GM18508 (cell line): Measurements from ENCODE around the gene ADGRL4.
"Not testable (repeated sequence)": the region's sequence is repeated elsewhere in the genome, so short reads cannot be mapped to it uniquely, and the experiment has no call there.

Source experiments
- ATAC-seq: cut with Tn5 transposase; IDR thresholded peaks from one replicate; pipeline ENCODE4 v1.9.1; 2021; ENCODE audit warnings: moderate number of reproducible peaks; ENCODE audit not compliant: insufficient read depth, unreplicated experiment

Gene ADGRL4

DNA sequence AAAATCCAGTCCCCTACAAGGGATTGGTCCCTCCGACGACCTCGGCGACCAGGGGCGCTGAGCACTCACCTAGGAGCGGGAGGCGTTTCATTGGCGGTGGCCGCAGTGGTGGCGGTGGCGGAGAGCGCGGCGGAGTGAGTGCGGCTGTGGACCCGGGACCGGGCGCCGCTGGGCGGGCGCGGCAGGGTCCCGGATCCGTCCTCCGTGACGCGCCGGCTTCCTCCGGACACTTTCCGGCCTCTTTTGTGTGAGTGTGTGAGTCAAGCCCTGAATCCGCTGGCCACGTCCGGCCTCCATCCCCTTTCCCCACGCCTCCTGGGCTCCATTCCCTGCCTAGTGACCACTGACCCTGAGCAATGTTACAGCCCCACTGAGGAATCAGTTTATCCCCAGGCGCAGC is at the start of gene ADGRL4:
TSS of gene ADGRL4 (minus strand) at position 167 of the 400 bp plus-strand sequence. CDS start at position 91, 76 bp downstream.
- ATAC-seq, result no peak

DNA sequence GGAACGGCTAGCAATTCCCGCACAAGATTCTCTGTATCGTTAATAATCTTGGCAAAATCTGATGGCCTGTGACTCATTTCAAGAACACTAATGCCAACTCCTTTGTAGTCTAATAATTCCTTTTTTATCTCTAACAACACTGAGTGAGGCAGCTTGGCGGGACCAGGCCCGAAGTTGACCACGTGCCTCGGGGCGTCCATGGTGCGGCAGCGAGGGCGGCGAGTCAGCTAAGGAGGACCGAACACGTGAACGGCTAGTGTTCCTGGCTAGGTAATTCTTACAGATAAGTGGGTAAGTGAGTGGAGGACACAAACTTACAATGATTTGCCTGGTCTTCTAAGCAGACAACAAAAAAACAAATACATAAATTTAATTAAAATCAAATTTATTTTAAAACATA is 49.3 kb upstream of the ADGRL4 start:
- ATAC-seq, result no peak

DNA sequence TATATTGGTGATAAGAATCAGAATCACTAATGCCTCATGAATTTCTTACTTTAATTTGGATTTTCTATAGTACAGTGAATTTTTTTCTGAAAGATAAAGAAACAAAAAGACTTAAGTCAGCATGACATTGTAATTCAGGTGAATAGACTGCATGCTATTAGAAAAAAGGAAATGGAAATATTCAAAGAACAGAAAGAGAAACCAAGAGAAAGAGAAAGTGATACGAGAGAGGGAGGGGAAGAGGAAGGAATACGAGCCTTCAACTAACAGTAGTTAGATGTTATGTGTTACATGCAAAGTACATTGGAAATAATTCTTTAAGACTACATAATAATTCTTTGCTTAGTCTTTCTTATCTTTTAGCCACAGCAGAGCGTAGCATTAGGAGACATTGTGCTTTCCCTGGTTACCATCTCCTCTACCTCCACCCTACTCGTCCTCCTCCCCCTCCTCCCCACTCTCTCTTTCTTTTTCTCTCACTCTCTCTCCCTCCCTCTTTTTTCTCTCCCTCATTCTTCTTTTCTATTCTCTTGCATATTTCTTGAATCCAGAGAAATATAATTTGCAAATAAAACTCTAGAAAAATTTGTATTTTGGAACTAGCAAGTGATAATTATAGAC is 46.4 kb upstream of the ADGRL4 start:
- peak; percentile 99 for ATAC-seq

DNA sequence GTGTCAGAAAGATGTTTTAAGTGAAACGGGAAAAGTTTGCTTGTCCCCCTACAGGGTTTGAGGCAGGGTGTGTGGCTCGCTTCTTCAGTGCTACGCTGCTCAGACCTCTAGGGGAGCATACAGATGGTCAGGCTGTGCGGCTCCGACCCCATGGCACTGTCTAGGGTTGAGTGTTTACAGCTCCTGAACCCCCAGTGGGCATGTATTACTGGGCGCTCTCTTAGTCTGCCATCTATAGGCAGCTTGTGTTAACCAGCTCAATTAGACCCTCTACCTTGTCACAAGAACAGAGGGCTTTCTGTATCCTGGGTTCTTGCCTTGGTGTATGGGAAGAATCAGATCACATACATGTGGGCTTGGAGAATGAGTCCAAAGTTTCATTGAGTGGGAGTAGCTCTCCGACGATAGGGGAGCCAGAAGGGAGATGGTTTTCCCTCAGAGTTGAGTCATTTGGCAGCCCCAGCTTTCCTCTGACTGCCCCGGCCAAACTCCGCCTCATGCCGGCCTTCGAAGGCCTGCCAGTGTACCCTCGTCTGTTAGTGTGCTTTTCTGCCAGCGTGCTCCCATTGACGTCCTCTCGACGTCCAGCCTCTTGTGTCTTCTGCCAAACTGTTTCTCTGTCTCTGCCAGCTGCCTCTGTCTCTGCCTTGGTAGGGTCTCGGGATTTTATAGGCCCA is 38.6 kb upstream of the ADGRL4 start:
- no peak for ATAC-seq

DNA sequence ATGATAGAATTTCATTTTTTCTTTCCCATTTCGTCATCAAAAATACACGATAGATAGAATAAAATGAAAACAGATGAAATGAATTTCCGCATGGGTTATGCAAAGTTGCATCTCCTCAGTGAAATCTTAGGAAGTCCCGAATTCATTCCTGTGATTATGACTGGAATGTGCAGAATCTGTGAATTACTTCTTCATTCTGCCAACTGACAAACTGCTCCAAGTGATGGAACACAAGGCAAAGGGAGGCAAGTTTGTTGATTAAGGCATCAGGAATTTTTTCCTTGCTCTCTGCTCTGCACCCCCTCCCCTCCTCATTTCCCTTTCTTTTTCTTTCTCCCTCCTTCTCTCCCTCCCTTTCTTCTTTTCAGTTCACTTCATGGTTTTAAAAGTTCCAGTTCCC is 37.0 kb upstream of the ADGRL4 start:
- no peak for ATAC-seq

DNA sequence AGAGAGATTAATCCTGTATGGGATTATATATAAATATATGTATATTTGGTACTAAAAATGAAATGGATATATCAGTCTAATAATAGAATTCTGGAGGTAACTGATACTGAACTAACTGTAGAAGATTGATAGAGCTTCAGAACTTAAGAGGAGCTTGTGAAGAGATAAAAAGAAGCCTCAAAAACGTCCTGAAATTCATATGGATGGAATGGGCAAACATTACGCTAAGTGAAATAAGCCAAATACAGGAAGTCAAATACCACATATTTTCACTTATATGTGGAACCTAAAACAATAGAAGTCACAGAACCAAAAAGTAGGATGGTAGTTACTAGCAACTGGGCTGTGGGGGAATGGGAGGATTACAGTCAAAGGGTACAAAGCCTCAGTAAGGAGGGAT is 36.0 kb upstream of the ADGRL4 start:
- no peak for ATAC-seq

DNA sequence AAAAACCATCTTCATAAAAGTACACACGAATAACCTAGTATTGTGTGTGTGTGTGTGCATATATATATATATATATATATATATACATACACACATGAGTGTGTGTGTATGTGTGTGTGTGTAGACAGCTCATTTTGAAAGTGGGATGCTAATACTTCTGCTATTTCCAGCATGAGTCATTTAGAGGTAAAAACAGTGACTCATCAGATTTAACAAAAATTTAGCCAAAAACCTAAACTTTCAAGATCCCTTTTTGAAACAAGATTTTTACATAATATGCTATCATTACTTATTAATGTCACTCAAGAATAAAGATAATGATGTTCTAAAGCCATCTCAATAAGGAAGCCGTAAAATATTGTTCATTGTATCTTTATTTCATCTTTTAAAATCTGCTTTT is 35.6 kb upstream of the ADGRL4 start:
- peak; percentile 52 for ATAC-seq

DNA sequence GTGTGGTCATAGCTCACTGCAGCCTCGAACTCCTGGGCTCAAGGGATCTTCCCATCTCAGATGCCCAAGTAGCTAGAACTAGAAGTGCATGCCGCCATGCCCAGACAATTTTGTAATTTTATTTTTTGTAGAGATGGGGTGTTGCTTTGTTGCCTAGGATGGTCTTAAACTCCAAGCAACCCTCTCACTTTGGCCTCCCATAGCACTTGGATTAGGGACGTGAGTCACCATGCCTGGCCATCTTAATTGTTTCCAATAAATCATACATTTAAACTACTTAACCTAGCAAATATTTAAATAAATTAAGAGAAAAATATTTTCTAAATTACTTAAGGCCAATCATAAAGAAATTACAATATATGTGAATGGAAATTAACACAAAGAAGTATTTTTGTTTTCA is 35.1 kb upstream of the ADGRL4 start:
- no peak for ATAC-seq

DNA sequence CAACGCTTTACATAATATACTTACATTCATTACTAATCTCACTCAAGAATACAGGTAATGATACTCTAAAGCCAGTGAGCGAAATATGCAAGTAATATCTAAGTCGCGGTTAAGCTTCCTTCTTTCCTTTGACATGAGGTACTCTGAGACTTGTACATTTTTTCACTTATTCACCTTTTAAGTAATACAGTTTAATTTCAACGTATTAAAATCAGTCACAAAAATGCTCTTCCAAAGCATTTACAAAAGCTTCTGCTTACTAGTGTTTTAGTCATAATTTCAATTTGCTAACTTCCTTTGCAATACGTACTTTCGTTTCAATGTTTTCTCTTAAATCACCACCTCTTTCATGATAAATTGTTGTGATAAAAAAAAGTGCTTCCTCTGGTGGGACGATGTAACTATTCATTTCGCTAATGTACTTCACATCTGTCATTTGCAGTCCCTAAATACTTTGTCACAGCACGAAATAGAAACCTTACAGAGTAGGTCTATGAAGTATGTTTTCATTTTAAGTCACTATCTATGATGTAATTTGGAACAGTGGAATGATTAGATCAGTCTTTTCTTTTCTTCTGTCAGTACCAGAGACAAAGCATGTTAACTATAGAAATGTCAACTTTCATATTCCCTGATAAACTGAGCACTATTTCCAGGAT is 34.0 kb upstream of the ADGRL4 start:
- peak; percentile 85 for ATAC-seq

DNA sequence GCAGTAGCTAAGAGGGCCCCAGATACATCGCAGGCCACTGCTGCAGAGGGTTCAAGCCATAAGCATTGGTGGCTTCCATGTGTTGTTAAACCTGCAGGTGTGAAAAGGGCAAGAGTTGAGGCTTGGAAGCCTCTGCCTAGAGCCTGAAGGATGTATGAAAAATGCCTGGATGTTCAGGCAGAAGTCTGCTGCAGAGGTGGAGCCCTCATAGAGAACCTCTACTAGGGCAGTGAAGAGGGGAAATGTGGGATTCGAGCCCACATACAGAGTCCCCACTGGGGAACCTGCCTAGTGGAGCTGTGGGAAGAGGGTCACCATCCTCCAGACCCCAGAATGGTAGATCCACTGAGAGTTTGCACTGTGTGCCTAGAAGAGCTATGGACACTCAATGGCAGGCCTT is 30.6 kb upstream of the ADGRL4 start:
- no peak for ATAC-seq

DNA sequence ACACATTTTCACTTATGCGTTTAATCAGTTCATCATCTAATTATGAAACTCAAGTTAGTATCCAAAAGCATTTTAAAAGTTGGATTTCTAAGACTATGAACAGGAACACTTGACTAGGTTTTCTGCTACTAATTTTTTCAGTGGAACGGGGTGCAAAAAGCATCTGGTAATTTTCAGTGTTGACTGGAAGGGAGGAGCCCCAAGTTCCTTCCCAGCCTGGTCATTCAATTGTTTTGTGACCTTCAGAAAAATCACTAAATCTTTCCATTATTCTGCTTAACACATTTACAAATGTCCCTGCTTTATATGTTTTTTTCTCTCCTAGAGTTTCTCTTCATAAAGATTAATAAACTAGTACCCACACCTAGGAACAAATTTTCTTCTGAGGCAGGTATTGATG is 6.0 kb upstream of the ADGRL4 start:
- ATAC-seq, result no peak

DNA sequence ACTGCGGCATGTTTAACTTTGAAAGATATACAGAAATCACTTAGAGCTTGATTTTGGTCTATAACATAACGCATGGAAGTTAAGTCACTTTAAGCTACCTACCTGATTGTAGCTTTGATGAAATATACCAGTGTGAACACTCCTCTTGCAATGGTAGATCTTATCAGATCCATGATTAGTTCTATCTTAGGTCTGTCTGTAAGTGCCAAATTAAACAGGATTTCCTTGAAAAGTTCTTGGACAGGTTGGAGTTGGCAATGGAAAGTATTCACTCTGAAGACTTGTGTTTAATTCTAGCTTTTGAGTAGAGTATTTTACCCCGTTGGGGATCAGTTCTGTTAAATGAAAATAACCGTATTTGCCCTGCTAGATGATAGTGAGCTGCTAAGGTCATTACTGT is 4.1 kb upstream of the ADGRL4 start:
- no peak for ATAC-seq

DNA sequence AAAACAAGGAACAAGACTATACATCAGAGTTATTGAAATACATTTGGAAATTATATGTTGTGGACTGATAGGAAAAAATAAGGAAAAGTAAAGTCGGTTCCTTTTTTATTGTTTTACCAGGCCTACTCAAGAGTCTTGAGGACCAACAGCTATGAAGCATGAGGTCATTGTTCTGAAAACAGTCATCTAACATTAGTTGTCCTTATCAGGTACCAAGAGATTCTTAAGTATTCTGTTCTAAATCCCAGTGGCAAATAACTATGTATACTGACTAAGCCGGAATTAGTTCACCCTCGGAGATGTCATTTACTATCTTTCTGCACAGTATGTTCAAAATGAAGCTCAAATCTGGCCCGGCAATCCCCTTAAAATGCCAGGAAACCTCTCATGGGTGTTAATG is 585 bp downstream of the ADGRL4 start:
- no peak for ATAC-seq

DNA sequence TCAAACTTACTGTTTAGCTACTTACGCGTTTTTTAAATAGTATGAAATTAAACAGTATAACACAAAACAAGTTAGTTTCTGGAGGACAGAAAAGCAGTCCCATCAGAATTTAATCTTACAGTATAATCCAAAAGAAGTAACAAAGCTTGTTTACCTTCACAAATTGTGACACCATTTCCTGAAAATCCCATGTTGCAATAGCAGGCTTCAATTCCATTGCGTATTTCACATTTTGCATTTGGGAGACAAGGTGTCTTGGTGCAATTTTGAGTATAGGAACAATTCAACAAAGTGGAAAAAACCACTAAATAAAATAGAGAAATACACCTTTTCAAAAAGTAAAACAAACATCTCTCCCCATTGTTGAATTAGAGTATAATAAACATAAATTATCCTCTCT is 1.6 kb downstream of the ADGRL4 start:
- no peak for ATAC-seq

DNA sequence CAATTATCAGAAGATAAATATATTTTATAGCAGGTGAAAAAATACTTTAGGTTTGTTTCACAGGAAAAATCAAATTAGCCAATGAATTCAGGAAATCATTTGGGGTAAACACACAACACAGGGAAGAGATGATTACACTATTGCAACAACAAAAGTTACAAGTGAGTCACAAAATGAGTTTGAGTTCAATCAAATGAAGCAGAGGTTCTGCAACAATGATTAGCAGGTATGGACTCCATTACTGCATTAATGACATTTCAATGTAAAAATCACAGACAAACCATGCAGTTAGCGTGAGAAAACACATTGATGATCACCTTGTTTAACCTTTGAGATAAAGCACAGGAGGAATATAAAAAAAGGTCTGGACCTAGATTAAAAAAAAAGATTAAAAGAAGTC is 9.7 kb downstream of the ADGRL4 start:
- no peak for ATAC-seq

DNA sequence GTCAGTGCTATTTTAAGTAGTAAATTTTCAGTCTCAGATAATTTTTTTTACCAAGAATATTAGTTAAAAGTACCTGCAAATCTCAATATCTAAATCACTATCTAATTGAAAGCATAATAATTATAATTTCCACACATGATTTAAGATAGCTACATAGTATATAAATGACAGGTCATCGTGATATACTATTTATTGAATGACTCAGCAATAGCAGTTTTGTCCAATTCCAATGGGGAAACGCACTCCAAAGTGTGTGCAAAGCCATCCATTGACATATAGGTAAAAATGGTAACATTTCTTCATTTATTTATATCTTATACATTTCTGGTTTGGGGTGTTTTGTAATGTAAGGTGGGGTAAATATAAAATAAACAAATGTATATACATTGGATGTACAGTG is 19.5 kb downstream of the ADGRL4 start:
- no peak for ATAC-seq

DNA sequence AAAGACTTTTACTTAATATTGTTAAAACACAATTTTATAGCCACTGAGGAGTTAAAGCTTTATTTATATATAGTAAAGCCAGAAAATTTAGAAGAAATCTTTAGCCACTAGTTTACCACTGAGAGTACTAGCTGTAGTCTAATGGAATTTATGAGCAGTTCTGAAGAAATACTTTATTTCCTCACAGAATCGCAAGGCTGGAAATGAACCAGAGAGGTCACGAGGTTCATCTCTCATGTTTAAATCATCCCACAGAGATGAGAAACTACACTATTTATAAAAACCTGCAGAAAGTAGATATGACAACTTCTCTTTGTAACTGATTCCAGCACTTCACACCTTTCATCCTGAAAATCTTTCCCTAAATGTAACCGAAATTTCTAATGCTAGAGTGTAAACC is 26.0 kb downstream of the ADGRL4 start:
- no peak for ATAC-seq

DNA sequence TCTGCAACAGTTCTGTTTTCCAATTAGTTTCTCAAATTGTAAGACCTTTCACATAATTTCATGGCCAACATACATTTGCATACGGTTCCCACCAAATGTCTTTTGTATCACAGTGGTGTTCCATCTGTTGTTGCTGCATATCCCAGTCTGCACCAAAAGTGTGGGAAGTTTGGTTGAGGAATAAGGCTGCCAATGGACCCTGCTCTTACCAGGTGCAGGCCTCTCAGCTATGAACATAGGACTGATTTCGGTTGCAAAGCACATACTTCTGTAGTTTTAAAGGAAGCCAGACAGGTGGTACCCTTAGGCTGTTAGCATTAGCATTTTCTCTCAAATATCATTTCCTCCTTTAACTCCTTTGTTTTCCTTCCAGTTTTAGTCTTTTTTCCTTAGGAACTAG is 33.8 kb downstream of the ADGRL4 start:
- ATAC-seq, result no peak

DNA sequence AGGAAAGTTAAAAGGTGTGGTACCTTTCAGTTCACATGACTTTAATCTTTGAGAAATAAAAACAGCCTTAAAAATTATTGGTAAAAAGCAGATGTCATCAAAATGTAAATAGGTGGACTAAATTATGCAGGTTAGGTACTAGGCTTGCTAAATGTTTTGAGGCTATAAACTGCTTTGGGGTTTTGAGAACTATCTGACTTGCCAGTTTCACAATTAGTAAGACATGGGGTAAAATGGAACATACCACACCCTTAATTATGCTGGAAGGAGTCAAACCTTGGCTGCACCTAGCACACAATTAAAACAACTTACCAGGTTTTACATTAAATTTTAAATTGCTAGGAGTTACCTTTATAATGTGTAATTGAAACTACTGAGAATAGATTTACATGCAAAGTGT is 39.4 kb downstream of the ADGRL4 start:
- ATAC-seq, result not testable (repeated sequence)

DNA sequence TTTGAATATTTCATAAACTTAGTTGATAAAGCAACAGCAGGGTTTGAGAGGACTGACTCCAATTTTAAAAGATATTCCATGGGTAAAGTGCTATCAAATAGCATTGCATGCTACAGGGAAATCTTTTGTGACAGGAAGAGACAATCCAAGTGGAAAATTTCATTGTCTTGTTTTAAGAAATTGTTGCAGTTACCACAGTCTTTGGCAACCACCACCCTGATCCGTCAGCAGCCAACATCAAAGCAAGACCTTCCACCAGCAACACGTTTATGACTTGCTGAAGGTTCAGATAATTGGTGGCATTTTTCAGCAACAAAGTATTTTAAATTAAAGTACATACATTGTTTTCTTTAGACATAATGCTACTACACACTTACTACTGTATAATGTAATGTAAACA is 47.8 kb downstream of the ADGRL4 start:
- no peak for ATAC-seq

DNA sequence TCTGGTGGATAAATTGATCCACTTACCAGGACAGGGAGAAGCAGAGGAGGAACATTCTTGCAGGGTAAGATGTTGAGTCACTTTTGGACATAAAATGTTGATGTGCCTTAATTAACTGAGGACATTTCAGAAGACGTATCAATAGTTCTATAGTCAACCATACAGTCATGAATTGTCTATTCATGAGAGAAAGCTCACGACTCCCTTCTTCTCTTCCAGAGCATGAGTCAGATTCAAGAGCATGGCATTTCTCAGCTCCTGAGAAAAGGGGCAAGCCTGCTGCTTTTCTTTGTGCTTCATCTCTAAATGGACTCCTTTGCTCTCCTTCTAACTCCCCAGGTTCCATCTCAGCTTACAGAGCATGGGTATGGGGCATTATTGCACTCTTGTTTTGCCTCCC is 55.7 kb downstream of the ADGRL4 start:
- no peak for ATAC-seq

DNA sequence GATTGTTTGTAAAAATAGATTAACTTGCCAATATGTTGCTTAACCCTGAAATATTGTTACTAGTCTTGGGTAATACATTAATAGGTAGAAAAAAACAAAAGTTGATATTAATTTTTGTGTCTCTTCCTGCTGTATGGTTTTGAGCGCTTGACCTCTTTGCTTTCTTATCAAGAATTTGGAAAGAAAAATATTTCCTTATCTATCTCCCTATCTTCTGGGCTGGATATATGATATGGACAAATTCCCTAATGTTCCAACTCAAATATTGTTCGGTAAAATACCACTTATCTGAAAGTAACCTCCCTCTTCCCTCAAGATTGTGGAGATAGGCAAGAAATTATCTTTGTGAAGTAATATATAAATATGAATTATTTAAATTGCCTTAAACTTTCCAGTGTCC is 57.3 kb downstream of the ADGRL4 start:
- ATAC-seq, result no peak
